ENCODE measurements around the gene ZSWIM5.

ZSWIM5 gene

GRCh38 chr1:45016767-45017166 is 189.6 kb downstream of the ZSWIM5 start:
- TF ChIP-seq SIN3A (IDR thresholded peaks at IDR 0.05; ENCODE audit: borderline replicate concordance, insufficient read depth, low read length) (no peak), POLR2AphosphoS5 (IDR thresholded peaks at IDR 0.05; ENCODE audit: low read depth, low read length) (no peak), TAF1 (IDR thresholded peaks at IDR 0.05; ENCODE audit: borderline replicate concordance, insufficient read depth, low read length) (no peak), FOXP2 (optimal IDR thresholded peaks at IDR 0.05; ENCODE audit: borderline replicate concordance, extremely low read depth, extremely low read length, insufficient read depth) (no peak)
- TF ChIP-seq, protein P1, sequence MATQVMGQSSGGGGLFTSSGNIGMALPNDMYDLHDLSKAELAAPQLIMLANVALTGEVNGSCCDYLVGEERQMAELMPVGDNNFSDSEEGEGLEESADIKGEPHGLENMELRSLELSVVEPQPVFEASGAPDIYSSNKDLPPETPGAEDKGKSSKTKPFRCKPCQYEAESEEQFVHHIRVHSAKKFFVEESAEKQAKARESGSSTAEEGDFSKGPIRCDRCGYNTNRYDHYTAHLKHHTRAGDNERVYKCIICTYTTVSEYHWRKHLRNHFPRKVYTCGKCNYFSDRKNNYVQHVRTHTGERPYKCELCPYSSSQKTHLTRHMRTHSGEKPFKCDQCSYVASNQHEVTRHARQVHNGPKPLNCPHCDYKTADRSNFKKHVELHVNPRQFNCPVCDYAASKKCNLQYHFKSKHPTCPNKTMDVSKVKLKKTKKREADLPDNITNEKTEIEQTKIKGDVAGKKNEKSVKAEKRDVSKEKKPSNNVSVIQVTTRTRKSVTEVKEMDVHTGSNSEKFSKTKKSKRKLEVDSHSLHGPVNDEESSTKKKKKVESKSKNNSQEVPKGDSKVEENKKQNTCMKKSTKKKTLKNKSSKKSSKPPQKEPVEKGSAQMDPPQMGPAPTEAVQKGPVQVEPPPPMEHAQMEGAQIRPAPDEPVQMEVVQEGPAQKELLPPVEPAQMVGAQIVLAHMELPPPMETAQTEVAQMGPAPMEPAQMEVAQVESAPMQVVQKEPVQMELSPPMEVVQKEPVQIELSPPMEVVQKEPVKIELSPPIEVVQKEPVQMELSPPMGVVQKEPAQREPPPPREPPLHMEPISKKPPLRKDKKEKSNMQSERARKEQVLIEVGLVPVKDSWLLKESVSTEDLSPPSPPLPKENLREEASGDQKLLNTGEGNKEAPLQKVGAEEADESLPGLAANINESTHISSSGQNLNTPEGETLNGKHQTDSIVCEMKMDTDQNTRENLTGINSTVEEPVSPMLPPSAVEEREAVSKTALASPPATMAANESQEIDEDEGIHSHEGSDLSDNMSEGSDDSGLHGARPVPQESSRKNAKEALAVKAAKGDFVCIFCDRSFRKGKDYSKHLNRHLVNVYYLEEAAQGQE (IDR thresholded peaks at IDR 0.05; ENCODE audit: insufficient read depth in 1 of 2, low read depth in 2 of 2, low read length in 2 of 2) = no peak

GRCh38 chr1:45016090-45016697 is 190.2 kb downstream of the ZSWIM5 start:
- TF ChIP-seq SIN3A (IDR thresholded peaks at IDR 0.05; ENCODE audit: borderline replicate concordance, insufficient read depth, low read length) = no peak
- no peak for TF ChIP-seq TAF1 (IDR thresholded peaks at IDR 0.05; ENCODE audit: borderline replicate concordance, insufficient read depth, low read length)
- no peak for TF ChIP-seq FOXP2 (optimal IDR thresholded peaks at IDR 0.05; ENCODE audit: borderline replicate concordance, extremely low read depth, extremely low read length, insufficient read depth)
- TF ChIP-seq POLR2AphosphoS5 (IDR thresholded peaks at IDR 0.05; ENCODE audit: low read depth, low read length) = no peak
- TF ChIP-seq, protein P1 (IDR thresholded peaks at IDR 0.05; ENCODE audit: insufficient read depth in 1 of 2, low read depth in 2 of 2, low read length in 2 of 2) = no peak

- TF ChIP-seq SIN3A (IDR thresholded peaks at IDR 0.05; ENCODE audit: borderline replicate concordance, insufficient read depth, low read length) (no peak), FOXP2 (optimal IDR thresholded peaks at IDR 0.05; ENCODE audit: borderline replicate concordance, extremely low read depth, extremely low read length, insufficient read depth) (no peak), POLR2AphosphoS5 (IDR thresholded peaks at IDR 0.05; ENCODE audit: low read depth, low read length) (no peak), TAF1 (IDR thresholded peaks at IDR 0.05; ENCODE audit: borderline replicate concordance, insufficient read depth, low read length) (no peak)
- TF ChIP-seq, protein P1 (IDR thresholded peaks at IDR 0.05; ENCODE audit: insufficient read depth in 1 of 2, low read depth in 2 of 2, low read length in 2 of 2) = no peak
Measured at GRCh38 chr1:45015683-45016082, 190.7 kb downstream of the ZSWIM5 start.

DNA sequence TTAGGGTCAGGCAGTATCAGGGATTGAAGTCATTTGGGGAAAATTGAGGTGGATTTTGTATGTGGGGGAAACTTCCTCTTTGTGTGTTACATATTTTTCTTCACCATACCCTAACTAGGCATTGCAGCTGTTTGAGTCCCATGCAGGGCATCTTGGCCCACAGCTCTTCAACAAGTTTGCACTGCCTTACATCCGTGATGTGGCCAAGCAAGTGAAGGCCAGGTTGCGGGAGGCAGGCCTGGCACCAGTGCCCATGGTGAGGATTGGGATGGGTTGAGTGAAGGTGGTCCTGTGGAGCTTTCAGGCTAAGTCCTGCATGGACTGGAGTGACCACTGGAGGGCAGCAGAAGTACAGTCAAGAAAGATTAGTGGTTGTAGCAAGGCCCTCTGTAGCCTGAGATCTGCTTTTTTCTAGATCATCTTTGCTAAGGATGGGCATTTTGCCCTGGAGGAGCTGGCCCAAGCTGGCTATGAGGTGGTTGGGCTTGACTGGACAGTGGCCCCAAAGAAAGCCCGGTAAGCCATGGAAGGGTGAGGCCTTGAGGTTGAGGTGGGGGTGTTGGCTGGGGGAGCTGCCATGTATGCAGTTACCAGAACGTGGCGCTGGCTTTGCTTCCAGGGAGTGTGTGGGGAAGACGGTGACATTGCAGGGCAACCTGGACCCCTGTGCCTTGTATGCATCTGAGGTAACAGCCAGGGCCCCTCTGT is 191.9 kb downstream of the ZSWIM5 start:
- TF ChIP-seq FOXP2 (optimal IDR thresholded peaks at IDR 0.05; ENCODE audit: borderline replicate concordance, extremely low read depth, extremely low read length, insufficient read depth) (no peak), POLR2AphosphoS5 (IDR thresholded peaks at IDR 0.05; ENCODE audit: low read depth, low read length) (no peak), TAF1 (IDR thresholded peaks at IDR 0.05; ENCODE audit: borderline replicate concordance, insufficient read depth, low read length) (no peak)

GRCh38 chr1:45013551-45014209 is 192.7 kb downstream of the ZSWIM5 start:
- TF ChIP-seq FOXP2 (optimal IDR thresholded peaks at IDR 0.05; ENCODE audit: borderline replicate concordance, extremely low read depth, extremely low read length, insufficient read depth) = no peak
- TF ChIP-seq, protein P1 (IDR thresholded peaks at IDR 0.05; ENCODE audit: insufficient read depth in 1 of 2, low read depth in 2 of 2, low read length in 2 of 2) = no peak
- no peak for TF ChIP-seq SIN3A (IDR thresholded peaks at IDR 0.05; ENCODE audit: borderline replicate concordance, insufficient read depth, low read length)
- no peak for TF ChIP-seq POLR2AphosphoS5 (IDR thresholded peaks at IDR 0.05; ENCODE audit: low read depth, low read length)
- TF ChIP-seq TAF1 (IDR thresholded peaks at IDR 0.05; ENCODE audit: borderline replicate concordance, insufficient read depth, low read length) = no peak

Measured in PFSK-1 (cell line).